Breast epithelium (tissue), 3 donors: Measurements from ENCODE around the gene SCTR.

Experiments
- CTCF ChIP-seq, 3 donors: fragments of 450-650 bp; IDR thresholded peaks; one replicate each; pipeline ENCODE4 v1.5.1; 2016 to 2017; ENCODE audit warnings: antibody characterized with exemption in 3 of 3, mild to moderate bottlenecking in 3 of 3, moderate library complexity in 3 of 3
- POLR2A ChIP-seq: fragments of 450-650 bp; IDR thresholded peaks from one replicate; pipeline ENCODE4 v1.6.1; 2016; ENCODE audit warnings: antibody characterized with exemption, mild to moderate bottlenecking, moderate library complexity
- POLR2AphosphoS5 ChIP-seq, 3 donors: sonication (generic); formaldehyde crosslinking; IDR thresholded peaks; one replicate each; pipeline ENCODE4 v1.6.1; 2017; ENCODE audit warnings: antibody characterized with exemption in 3 of 3

DNA sequence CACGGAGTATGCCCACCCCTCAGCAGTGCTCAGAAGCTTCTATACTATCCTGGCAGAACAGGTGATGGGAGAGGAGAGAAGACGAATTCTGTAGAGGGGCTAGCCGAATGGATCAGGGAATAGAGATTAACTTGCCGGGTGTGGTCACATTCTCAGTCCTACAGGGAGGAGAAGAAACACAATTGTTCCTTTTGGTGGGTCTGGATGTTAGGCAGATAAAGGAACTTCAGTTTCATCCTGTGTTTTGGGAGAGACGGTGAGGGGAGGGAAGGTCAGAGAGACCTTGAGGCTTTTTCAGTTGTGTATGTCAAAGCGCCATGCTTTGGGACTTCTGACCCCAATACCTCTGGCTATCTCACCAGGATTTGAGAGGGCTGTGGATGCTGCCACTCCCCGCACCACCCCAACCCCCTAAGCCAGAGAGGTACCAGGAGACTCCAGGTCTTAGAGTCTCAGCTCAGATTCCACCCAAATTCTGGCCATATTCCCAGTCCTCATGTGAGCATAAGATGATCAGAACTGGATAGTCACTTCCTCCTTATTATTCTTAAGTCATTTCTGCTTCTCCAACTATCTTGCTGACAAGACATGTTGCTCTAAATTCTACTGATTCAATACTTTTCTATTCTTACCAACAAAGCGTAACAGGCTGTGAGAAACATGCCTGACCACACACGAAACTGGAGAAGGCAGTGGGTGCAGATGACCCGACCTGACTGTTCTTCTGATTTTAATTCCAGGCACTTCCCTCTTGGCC lies 94.9 kb downstream of the SCTR start:
- TF ChIP-seq CTCF (IDR thresholded peaks at IDR 0.05) (no peak), POLR2AphosphoS5 (IDR thresholded peaks at IDR 0.05) (peak in 1 of 3 donors; percentile 17), POLR2A (no peak)
